ENCODE measurements around the gene IFIT5. TPM values are rescaled to one million over a fixed set of nuclear protein-coding genes. Genes with fewer than 3 reads are reported as not detected.

Gene IFIT5
- total RNA-seq, 6 donors from 2014 or later = 6.5 to 30.8 (median 20.6) TPM

GRCh38 chr10:89469517-89469916, 55.1 kb downstream of the IFIT5 start:
- peaks cover 9 to 27% (median 20%) of the 10 kb centered on the region in 4 donors for H3K4me1 ChIP-seq
- no peak for TF ChIP-seq POLR2AphosphoS5 (IDR thresholded peaks at IDR 0.05)
- no peak for TF ChIP-seq EP300 (IDR thresholded peaks at IDR 0.05)
- TF ChIP-seq CTCF (IDR thresholded peaks at IDR 0.05) = no peak
- TF ChIP-seq POLR2A (IDR thresholded peaks at IDR 0.05) = no peak
- no peak overlapping the region for H3K4me3 ChIP-seq
- no peaks in the 10 kb centered on the region for H3K9me3 ChIP-seq
- no peaks in the 10 kb centered on the region for H3K27me3 ChIP-seq
- ATAC-seq (ENCODE audit: low FRiP score in 2 of 2) = no peak
- no peak overlapping the region for H3K27ac ChIP-seq
- no peak for DNase-seq
- H3K36me3 ChIP-seq = no peaks in the 10 kb centered on the region

Other genes starting within 250 kb of the IFIT5 start
- gene CH25H, start 207.3 kb upstream of the IFIT5 start, total RNA-seq = 10 to 100 TPM in 2 of 6 donors, 1 to 10 TPM in 4; 3.4 to 12.0 (median 6.8) TPM
- 100 to 1,000 TPM in 2 of 6 donors, 10 to 100 TPM in 4; 28.5 to 129 (median 70.6) TPM for gene LIPA, start 162.8 kb upstream of the IFIT5 start, total RNA-seq
- 10 to 100 TPM in 4 of 6 donors, 1 to 10 TPM in 2; 7.8 to 49.0 (median 12.0) TPM for gene IFIT2, start 112.5 kb upstream of the IFIT5 start, total RNA-seq
- 10 to 100 TPM; 27.2 to 81.9 (median 33.8) TPM for gene IFIT3, start 86.6 kb upstream of the IFIT5 start, total RNA-seq
- under 1 TPM in 2 of 6 donors, not detected in 4; 0.20 to 0.59 TPM for gene IFIT1B, start 36.5 kb upstream of the IFIT5 start, total RNA-seq
- 10 to 100 TPM in 5 of 6 donors, 1 to 10 TPM in 1; 9.8 to 54.9 (median 18.1) TPM for gene IFIT1, start 21.9 kb upstream of the IFIT5 start, total RNA-seq
- 1 to 10 TPM; 1.3 to 4.4 (median 3.5) TPM for gene SLC16A12, start 121.0 kb downstream of the IFIT5 start, total RNA-seq
- 10 to 100 TPM in 2 of 6 donors, 1 to 10 TPM in 4; 3.1 to 22.9 (median 7.3) TPM for gene PANK1, start 230.7 kb downstream of the IFIT5 start, total RNA-seq

Measured in upper lobe of left lung (tissue), 6 donors.